Measurements from ENCODE around the gene TAS2R60. TPM values are rescaled to one million over a fixed set of nuclear protein-coding genes. Genes with fewer than 3 reads are reported as not detected.
"Not testable (repeated sequence)": the region's sequence is repeated elsewhere in the genome, so short reads cannot be mapped to it uniquely, and the experiment has no call there.

TAS2R60 gene
- polyA plus RNA-seq, 1 donor = not detected

- no peaks in the 10 kb centered on the region for H3K4me1 ChIP-seq (ENCODE audit: control insufficient read depth, insufficient read depth, low read length)
- 63% methylated on average over 2 of the region's 4 CpGs for WGBS (ENCODE audit: insufficient coverage, low lambda C conversion rate)
- no peaks in the 10 kb centered on the region for H3K27me3 ChIP-seq (ENCODE audit: control insufficient read depth, insufficient read depth, low read length)
- no peak for DNase-seq
- no peaks in the 10 kb centered on the region for H3K9me3 ChIP-seq (ENCODE audit: control insufficient read depth, low read depth, low read length)
- H3K4me3 ChIP-seq (ENCODE audit: low read length) = no peak overlapping the region
- H3K27ac ChIP-seq (ENCODE audit: low read length) = no peak overlapping the region
- no peaks in the 10 kb centered on the region for H3K36me3 ChIP-seq (ENCODE audit: control insufficient read depth, insufficient read depth, low read length)
These were observed 13.9 kb downstream of the TAS2R60 start for GRCh38 chr7:143456992-143457793.

- Histone ChIP-seq H3K9me3 (ENCODE audit: control insufficient read depth, low read depth, low read length) (no peaks in the 10 kb centered on the region), H3K4me1 (ENCODE audit: control insufficient read depth, insufficient read depth, low read length) (no peaks in the 10 kb centered on the region), H3K27me3 (ENCODE audit: control insufficient read depth, insufficient read depth, low read length) (no peaks in the 10 kb centered on the region), H3K4me3 (ENCODE audit: low read length) (no peak overlapping the region), H3K36me3 (ENCODE audit: control insufficient read depth, insufficient read depth, low read length) (no peaks in the 10 kb centered on the region), H3K27ac (ENCODE audit: low read length) (no peak overlapping the region)
- no peak for DNase-seq
- WGBS (ENCODE audit: insufficient coverage, low lambda C conversion rate) = no CpG with 5 or more reads among the region's 3 CpGs
These were observed 15.0 kb downstream of the TAS2R60 start for GRCh38 chr7:143458263-143458662.

- 86% methylated on average over 1 of the region's 3 CpGs for WGBS (ENCODE audit: insufficient coverage, low lambda C conversion rate)
- H3K36me3 ChIP-seq (ENCODE audit: control insufficient read depth, insufficient read depth, low read length) = no peaks in the 10 kb centered on the region
- H3K4me1 ChIP-seq (ENCODE audit: control insufficient read depth, insufficient read depth, low read length) = no peaks in the 10 kb centered on the region
- DNase-seq = no peak
- H3K9me3 ChIP-seq (ENCODE audit: control insufficient read depth, low read depth, low read length) = no peaks in the 10 kb centered on the region
- no peak overlapping the region for H3K27ac ChIP-seq (ENCODE audit: low read length)
- H3K27me3 ChIP-seq (ENCODE audit: control insufficient read depth, insufficient read depth, low read length) = no peaks in the 10 kb centered on the region
- no peak overlapping the region for H3K4me3 ChIP-seq (ENCODE audit: low read length)
These were observed 15.4 kb downstream of the TAS2R60 start for GRCh38 chr7:143458681-143459080.

GRCh38 chr7:143459359-143459758 is 16.1 kb downstream of the TAS2R60 start:
- Histone ChIP-seq H3K27me3 (ENCODE audit: control insufficient read depth, insufficient read depth, low read length) (no peaks in the 10 kb centered on the region), H3K36me3 (ENCODE audit: control insufficient read depth, insufficient read depth, low read length) (no peaks in the 10 kb centered on the region), H3K9me3 (ENCODE audit: control insufficient read depth, low read depth, low read length) (no peaks in the 10 kb centered on the region), H3K4me1 (ENCODE audit: control insufficient read depth, insufficient read depth, low read length) (no peaks in the 10 kb centered on the region), H3K4me3 (ENCODE audit: low read length) (no peak overlapping the region), H3K27ac (ENCODE audit: low read length) (no peak overlapping the region)
- no peak for DNase-seq
- WGBS (ENCODE audit: insufficient coverage, low lambda C conversion rate) = 100% methylated on average over 1 of the region's 1 CpG

GRCh38 chr7:143460271-143460979 is 17.2 kb downstream of the TAS2R60 start:
- no peak for DNase-seq
- WGBS (ENCODE audit: insufficient coverage, low lambda C conversion rate) = 50% methylated on average over 1 of the region's 4 CpGs
- Histone ChIP-seq H3K4me1 (ENCODE audit: control insufficient read depth, insufficient read depth, low read length) (no peaks in the 10 kb centered on the region), H3K4me3 (ENCODE audit: low read length) (no peak overlapping the region), H3K27me3 (ENCODE audit: control insufficient read depth, insufficient read depth, low read length) (no peaks in the 10 kb centered on the region), H3K36me3 (ENCODE audit: control insufficient read depth, insufficient read depth, low read length) (no peaks in the 10 kb centered on the region), H3K9me3 (ENCODE audit: control insufficient read depth, low read depth, low read length) (no peaks in the 10 kb centered on the region), H3K27ac (ENCODE audit: low read length) (no peak overlapping the region)

DNA sequence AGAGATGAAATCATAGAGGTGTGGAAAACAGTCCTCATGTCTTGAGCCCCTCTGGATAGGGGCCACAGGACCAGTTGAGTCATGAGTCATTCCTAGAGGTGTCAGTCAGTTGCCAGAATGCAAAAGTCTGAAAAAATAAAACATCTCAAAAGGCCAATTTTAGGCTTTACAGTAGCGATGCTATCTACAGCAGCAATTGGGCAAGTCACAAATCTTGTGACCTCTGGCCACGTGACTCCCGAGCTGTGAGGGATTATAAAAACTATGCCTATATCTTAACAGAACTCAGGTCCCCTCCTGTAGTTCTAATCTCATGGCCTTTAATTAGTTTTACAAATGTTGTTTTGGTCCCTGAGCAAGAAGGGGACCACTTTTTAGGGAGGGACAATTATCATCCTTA is 18.8 kb downstream of the TAS2R60 start:
- Histone ChIP-seq H3K27ac (ENCODE audit: low read length) (no peak overlapping the region), H3K27me3 (ENCODE audit: control insufficient read depth, insufficient read depth, low read length) (no peaks in the 10 kb centered on the region), H3K4me1 (ENCODE audit: control insufficient read depth, insufficient read depth, low read length) (no peaks in the 10 kb centered on the region), H3K36me3 (ENCODE audit: control insufficient read depth, insufficient read depth, low read length) (no peaks in the 10 kb centered on the region), H3K9me3 (ENCODE audit: control insufficient read depth, low read depth, low read length) (no peaks in the 10 kb centered on the region), H3K4me3 (ENCODE audit: low read length) (no peak overlapping the region)
- DNase-seq = no peak
- no CpG with 5 or more reads among the region's 3 CpGs for WGBS (ENCODE audit: insufficient coverage, low lambda C conversion rate)

DNA sequence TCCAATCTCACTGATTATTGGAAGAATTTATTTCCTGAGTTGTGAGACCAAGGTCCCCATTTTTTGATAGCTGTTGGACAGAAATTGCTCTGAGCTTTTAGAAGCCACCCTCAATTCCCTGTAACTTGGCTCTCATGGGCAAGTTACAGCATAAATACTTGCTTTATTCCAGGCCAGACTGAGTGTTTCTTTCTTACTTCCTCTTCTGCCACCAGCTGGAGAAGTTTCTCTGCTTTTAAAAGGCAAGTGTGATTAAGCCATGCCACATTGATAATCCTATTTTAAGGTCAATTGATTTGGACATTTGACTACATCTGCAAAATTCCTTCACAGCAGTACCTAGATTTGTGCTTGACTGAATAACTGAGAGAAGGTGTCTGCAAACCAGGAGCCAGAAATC is 20.3 kb downstream of the TAS2R60 start:
- DNase-seq = no peak
- Histone ChIP-seq H3K4me1 (ENCODE audit: control insufficient read depth, insufficient read depth, low read length) (no peaks in the 10 kb centered on the region), H3K27me3 (ENCODE audit: control insufficient read depth, insufficient read depth, low read length) (no peaks in the 10 kb centered on the region)

DNA sequence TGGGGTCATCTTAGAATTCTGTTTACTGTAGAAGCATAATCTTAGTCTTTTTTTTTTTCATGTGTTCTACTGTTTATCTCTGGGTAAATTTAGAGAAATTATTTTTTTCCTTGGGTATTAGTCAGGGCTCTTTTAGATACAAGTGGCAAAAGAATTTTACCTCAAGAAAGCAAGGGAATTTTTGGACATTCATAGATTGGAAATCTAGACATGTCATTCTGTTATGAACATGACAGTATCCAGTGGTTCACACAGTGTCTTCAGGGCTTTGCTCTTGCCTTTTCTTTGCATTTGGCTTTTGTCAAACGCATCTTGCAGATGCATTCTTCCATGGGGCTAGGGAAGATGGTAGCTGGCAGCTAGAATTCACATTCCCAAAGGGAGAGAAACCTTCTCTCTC is 20.7 kb downstream of the TAS2R60 start:
- no peak overlapping the region for H3K27ac ChIP-seq (ENCODE audit: low read length)
- H3K4me3 ChIP-seq (ENCODE audit: low read length) = no peak overlapping the region
- H3K36me3 ChIP-seq (ENCODE audit: control insufficient read depth, insufficient read depth, low read length) = no peaks in the 10 kb centered on the region
- no peak for DNase-seq
- H3K9me3 ChIP-seq (ENCODE audit: control insufficient read depth, low read depth, low read length) = no peaks in the 10 kb centered on the region
- WGBS (ENCODE audit: insufficient coverage, low lambda C conversion rate) = no CpG with 5 or more reads among the region's 1 CpG
- H3K27me3 ChIP-seq (ENCODE audit: control insufficient read depth, insufficient read depth, low read length) = no peaks in the 10 kb centered on the region
- H3K4me1 ChIP-seq (ENCODE audit: control insufficient read depth, insufficient read depth, low read length) = no peaks in the 10 kb centered on the region

More for the DNA sequence above, 20.3 kb downstream of the TAS2R60 start:
- H3K9me3 ChIP-seq (ENCODE audit: control insufficient read depth, low read depth, low read length) = no peaks in the 10 kb centered on the region
- H3K27ac ChIP-seq (ENCODE audit: low read length) = no peak overlapping the region
- H3K36me3 ChIP-seq (ENCODE audit: control insufficient read depth, insufficient read depth, low read length) = no peaks in the 10 kb centered on the region
- H3K4me3 ChIP-seq (ENCODE audit: low read length) = no peak overlapping the region

GRCh38 chr7:143467724-143468123 is 24.5 kb downstream of the TAS2R60 start:
- Histone ChIP-seq H3K27ac (ENCODE audit: low read length) (no peak overlapping the region), H3K4me1 (ENCODE audit: control insufficient read depth, insufficient read depth, low read length) (no peaks in the 10 kb centered on the region), H3K9me3 (ENCODE audit: control insufficient read depth, low read depth, low read length) (peaks cover 8% of the 10 kb centered on the region), H3K4me3 (ENCODE audit: low read length) (no peak overlapping the region), H3K27me3 (ENCODE audit: control insufficient read depth, insufficient read depth, low read length) (no peaks in the 10 kb centered on the region), H3K36me3 (ENCODE audit: control insufficient read depth, insufficient read depth, low read length) (no peaks in the 10 kb centered on the region)
- WGBS (ENCODE audit: insufficient coverage, low lambda C conversion rate) = 83% methylated on average over 1 of the region's 1 CpG
- DNase-seq = no peak

DNA sequence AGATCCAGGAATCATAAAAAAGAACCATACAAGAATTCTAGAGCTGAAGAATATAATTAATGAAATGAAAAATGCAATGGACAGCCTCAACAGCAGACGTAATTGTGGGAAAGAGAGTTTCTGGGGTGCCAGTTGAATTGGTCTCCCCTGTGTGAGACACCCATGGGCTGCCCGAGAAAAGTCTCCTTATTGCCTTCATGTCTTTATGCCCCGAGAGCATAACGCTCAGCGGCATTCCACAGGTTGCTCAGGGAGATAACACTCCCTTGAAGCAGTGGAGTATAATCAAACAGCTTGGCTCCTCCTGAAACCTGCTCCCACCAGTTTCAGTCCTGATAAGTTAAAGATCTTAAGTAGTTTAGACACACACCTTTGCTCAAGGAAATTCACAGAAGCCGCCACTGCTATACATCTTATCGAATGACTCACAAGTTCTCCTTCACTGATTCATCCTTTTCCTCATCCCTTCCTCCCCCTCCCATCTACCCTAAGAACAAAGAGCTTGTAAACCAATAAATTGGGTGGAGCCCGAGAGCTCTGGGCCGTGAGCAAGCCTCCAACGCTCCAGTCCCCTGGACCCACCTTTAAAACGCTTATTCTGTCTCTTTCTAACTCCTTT is 28.9 kb downstream of the TAS2R60 start:
- not testable (repeated sequence) for H3K4me1 ChIP-seq (ENCODE audit: control insufficient read depth, insufficient read depth, low read length); H3K27ac ChIP-seq (ENCODE audit: low read length); H3K27me3 ChIP-seq (ENCODE audit: control insufficient read depth, insufficient read depth, low read length); H3K36me3 ChIP-seq (ENCODE audit: control insufficient read depth, insufficient read depth, low read length); H3K4me3 ChIP-seq (ENCODE audit: low read length); H3K9me3 ChIP-seq (ENCODE audit: control insufficient read depth, low read depth, low read length)
- peak in 1 of 2 donors; percentile 24 for DNase-seq
- 57% methylated on average over 1 of the region's 11 CpGs for WGBS (ENCODE audit: insufficient coverage, low lambda C conversion rate)
